Type B pancreatic cell (in vitro differentiated cells): Measurements from ENCODE around the gene WNT3. TPM values are rescaled to one million over a fixed set of nuclear protein-coding genes. Genes with fewer than 3 reads are reported as not detected.

ENCODE experiments used
- DNase-seq: peaks from one replicate; pipeline ENCODE4 v3.0.0; 2021; ENCODE audit warnings: mixed read lengths; ENCODE audit not compliant: unreplicated experiment; ENCODE audit errors: extremely low spot score
- H3K27ac Mint-ChIP-seq: 2 replicates; pipeline ENCODE4 v1.8.0; 2021; ENCODE audit warnings: mild to moderate bottlenecking, mixed read lengths
- H3K27me3 Mint-ChIP-seq: 2 replicates; pipeline ENCODE4 v1.8.0; 2021; ENCODE audit warnings: mixed read lengths
- H3K36me3 Mint-ChIP-seq: 2 replicates; pipeline ENCODE4 v1.8.0; 2021; ENCODE audit warnings: mixed read lengths
- H3K4me1 Mint-ChIP-seq: one replicate; pipeline ENCODE4 v1.8.0; 2021; ENCODE audit warnings: mixed read lengths; ENCODE audit not compliant: unreplicated experiment
- H3K4me3 Mint-ChIP-seq: 2 replicates; pipeline ENCODE4 v1.8.0; 2021; ENCODE audit warnings: mild to moderate bottlenecking, mixed read lengths
- H3K9me3 Mint-ChIP-seq: 2 replicates; pipeline ENCODE4 v1.8.0; 2021; ENCODE audit warnings: mixed read lengths
- CTCF ChIP-seq: fragments of 200-600 bp; sonication (generic); conservative IDR thresholded peaks from 2 replicates; pipeline ENCODE4 v1.5.0; 2021; ENCODE audit warnings: antibody characterized with exemption, mild to moderate bottlenecking
- long read RNA-seq: library from polyadenylated mRNA; unstranded; transcript quantifications from one replicate; pipeline ENCODE4 v2.0.0, GENCODE V29; 2020
- total RNA-seq: library from RNA; stranded (reverse); gene quantifications from 2 replicates; pipeline ENCODE4 v1.2.1, GENCODE V29; 2021; ENCODE audit warnings: low replicate concordance

Gene WNT3, protein sequence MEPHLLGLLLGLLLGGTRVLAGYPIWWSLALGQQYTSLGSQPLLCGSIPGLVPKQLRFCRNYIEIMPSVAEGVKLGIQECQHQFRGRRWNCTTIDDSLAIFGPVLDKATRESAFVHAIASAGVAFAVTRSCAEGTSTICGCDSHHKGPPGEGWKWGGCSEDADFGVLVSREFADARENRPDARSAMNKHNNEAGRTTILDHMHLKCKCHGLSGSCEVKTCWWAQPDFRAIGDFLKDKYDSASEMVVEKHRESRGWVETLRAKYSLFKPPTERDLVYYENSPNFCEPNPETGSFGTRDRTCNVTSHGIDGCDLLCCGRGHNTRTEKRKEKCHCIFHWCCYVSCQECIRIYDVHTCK
- 14.1 and 47.7 TPM in 2 replicates for total RNA-seq
- long read RNA-seq, transcript WNT3-201 (5 exons, 3,355 nt) = major isoform, 54 of 70 reads
- long read RNA-seq, partial matches to known transcripts = 15 of 70 reads
- long read RNA-seq, other reads (novel, unspliced or antisense) = 1 of 70 reads

DNA sequence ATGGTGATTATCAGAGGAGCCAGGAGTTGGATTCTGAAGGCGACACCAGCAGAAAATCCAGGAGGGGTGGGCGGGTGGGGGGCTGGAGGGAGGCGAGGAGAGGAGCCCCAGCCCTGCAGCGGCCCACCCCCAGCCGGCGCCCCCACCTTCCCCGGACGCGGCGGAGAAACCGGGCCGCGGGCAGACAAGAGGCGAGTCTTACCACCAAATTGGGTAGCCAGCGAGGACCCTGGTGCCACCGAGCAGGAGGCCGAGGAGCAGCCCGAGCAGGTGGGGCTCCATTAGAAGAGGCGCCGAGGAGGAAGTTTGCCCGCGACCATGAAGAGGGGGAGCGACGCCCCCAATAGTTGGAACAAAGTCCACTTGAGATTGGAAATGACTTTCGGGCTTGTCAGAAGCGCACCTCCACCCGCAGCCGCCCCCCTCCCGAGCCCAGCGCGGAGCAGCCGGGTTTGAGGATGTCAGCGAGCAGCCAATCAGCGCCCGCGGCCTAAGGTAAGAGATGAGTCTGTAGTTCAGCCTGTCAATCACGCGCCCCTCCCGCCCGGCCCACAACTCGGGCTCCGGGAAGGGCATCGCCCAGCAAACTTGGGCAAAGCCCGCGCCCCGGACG is at the start of gene WNT3:
WNT3 (minus strand) TSS at position 377 of the 613 bp plus-strand sequence; CDS start at position 282, 95 bp downstream.
- Mint-ChIP-seq H3K27ac (peak within 1 kb of the TSS; percentile 87), H3K27me3 (peaks cover 59% of the 10 kb centered on the region), H3K9me3 (no peaks in the 10 kb centered on the region), H3K4me3 (peak within 1 kb of the TSS; percentile 93), H3K4me1 (peaks cover 32% of the 10 kb centered on the region), H3K36me3 (no peaks in the 10 kb centered on the region)
- no peak for TF ChIP-seq CTCF
- DNase-seq = no peak

DNA sequence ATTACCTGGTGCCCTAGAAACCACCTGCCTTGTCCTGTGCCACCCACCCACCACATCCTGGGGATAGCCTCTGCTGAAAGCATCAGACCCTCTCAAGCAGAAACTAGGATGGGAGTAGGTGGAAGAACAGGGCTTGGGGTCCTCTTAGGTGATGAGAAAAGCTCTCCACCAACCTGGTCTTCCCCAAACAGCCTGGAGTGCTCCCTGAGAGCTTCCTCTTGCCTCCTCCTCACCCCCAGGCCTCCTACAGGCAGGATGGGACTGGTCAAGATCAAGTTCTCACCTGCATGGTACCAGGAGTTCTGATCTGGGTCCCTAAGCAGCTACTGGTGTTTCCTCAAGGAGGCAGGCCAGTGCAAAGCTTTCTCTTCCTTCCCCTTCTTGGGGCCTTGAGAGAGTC is 48.3 kb upstream of the WNT3 start:
- Mint-ChIP-seq H3K36me3 (no peaks in the 10 kb centered on the region), H3K4me1 (peaks cover 5% of the 10 kb centered on the region), H3K9me3 (no peaks in the 10 kb centered on the region), H3K27me3 (peaks cover 19% of the 10 kb centered on the region), H3K4me3 (no peak overlapping the region), H3K27ac (no peak overlapping the region)
- no peak for TF ChIP-seq CTCF
- no peak for DNase-seq

DNA sequence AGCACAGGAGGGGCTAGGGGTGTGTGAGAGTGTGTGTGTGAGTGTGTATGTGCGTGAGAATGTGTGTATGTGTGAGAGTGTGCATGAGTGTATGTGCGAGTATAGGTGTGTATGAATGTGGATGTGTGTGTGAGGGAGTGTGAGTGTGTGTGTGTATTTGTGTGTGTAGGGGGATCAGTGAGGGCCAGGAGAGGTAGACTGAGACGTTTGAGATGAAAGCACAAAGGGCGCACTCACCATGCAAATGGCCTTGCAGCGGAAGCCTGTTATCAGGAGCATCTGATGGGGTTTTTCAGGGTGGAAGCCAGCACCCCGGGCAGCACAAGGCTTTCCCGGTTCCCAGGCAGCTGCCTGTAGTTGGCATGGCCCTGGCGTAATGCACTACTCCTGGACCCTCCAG is 47.8 kb upstream of the WNT3 start:
- Mint-ChIP-seq H3K9me3 (no peaks in the 10 kb centered on the region), H3K27ac (no peak overlapping the region), H3K27me3 (peaks cover 16% of the 10 kb centered on the region), H3K36me3 (no peaks in the 10 kb centered on the region), H3K4me3 (no peak overlapping the region), H3K4me1 (peaks cover 5% of the 10 kb centered on the region)
- TF ChIP-seq CTCF = no peak
- DNase-seq = no peak

- Mint-ChIP-seq H3K9me3 (no peaks in the 10 kb centered on the region), H3K27ac (no peak overlapping the region), H3K27me3 (peaks cover 16% of the 10 kb centered on the region), H3K36me3 (no peaks in the 10 kb centered on the region), H3K4me1 (peaks cover 5% of the 10 kb centered on the region), H3K4me3 (no peak overlapping the region)
- no peak for DNase-seq
- no peak for TF ChIP-seq CTCF
Observed at GRCh38 chr17:46865100-46865499, 46.6 kb upstream of the WNT3 start.

- DNase-seq = no peak
- no peak overlapping the region for H3K4me3 Mint-ChIP-seq
Observed at GRCh38 chr17:46863383-46864121, 45.1 kb upstream of the WNT3 start.

More at GRCh38 chr17:46863383-46864121, 45.1 kb upstream of the WNT3 start:
- peaks cover 16% of the 10 kb centered on the region for H3K27me3 Mint-ChIP-seq
- H3K9me3 Mint-ChIP-seq = no peaks in the 10 kb centered on the region
- no peaks in the 10 kb centered on the region for H3K36me3 Mint-ChIP-seq
- no peak for TF ChIP-seq CTCF
- H3K27ac Mint-ChIP-seq = no peak overlapping the region
- peaks cover under 1% of the 10 kb centered on the region for H3K4me1 Mint-ChIP-seq
